ENCODE results near the gene HAVCR2. TPM values are rescaled to one million over a fixed set of nuclear protein-coding genes. Genes with fewer than 3 reads are reported as not detected.

HAVCR2 gene
- total RNA-seq, 4 donors from 2014 or later = 11.7 to 84.9 (median 17.1) TPM

GRCh38 chr5:157142317-157143126 lies 33.7 kb upstream of the HAVCR2 start, which contains the start of gene MED7:
Gene MED7, minus strand, starts transcription at chr5:157142865. Its CDS starts 3,434 bp downstream, at chr5:157139431.
- TF ChIP-seq CTCF (IDR thresholded peaks at IDR 0.05) = no peak
- peak; percentile 99 for ATAC-seq (ENCODE audit: low FRiP score)
- peak; percentile 66 for DNase-seq (ENCODE audit: low spot score)

- DNase-seq (ENCODE audit: low spot score) = no peak
- no peak for TF ChIP-seq CTCF (IDR thresholded peaks at IDR 0.05)
- no peak for ATAC-seq (ENCODE audit: low FRiP score)
Measured at GRCh38 chr5:157137691-157138090, 28.8 kb upstream of the HAVCR2 start.

- DNase-seq (ENCODE audit: low spot score) = no peak
- ATAC-seq (ENCODE audit: low FRiP score) = no peak
- TF ChIP-seq CTCF (IDR thresholded peaks at IDR 0.05) = no peak
Measured at GRCh38 chr5:157132281-157132612, 23.4 kb upstream of the HAVCR2 start.

GRCh38 chr5:157130925-157131324 lies 22.1 kb upstream of the HAVCR2 start:
- ATAC-seq (ENCODE audit: low FRiP score) (no peak), DNase-seq (ENCODE audit: low spot score) (no peak)
- TF ChIP-seq CTCF (IDR thresholded peaks at IDR 0.05) = no peak

- DNase-seq (ENCODE audit: low spot score) (no peak), ATAC-seq (ENCODE audit: low FRiP score) (no peak)
- TF ChIP-seq CTCF (IDR thresholded peaks at IDR 0.05) = no peak
Measured at GRCh38 chr5:157121709-157122108, 12.9 kb upstream of the HAVCR2 start.

- TF ChIP-seq CTCF (IDR thresholded peaks at IDR 0.05) = no peak
- DNase-seq (ENCODE audit: low spot score) (no peak), ATAC-seq (ENCODE audit: low FRiP score) (no peak)
Measured at GRCh38 chr5:157120102-157120501, 11.3 kb upstream of the HAVCR2 start.

- TF ChIP-seq CTCF (IDR thresholded peaks at IDR 0.05) = no peak
- no peak for ATAC-seq (ENCODE audit: low FRiP score)
- no peak for DNase-seq (ENCODE audit: low spot score)
Measured at GRCh38 chr5:157116483-157116954, 7.7 kb upstream of the HAVCR2 start.

Data from omental fat pad (tissue), 4 donors.